ENCODE measurements around the gene SLC66A2. TPM values are rescaled to one million over a fixed set of nuclear protein-coding genes. Genes with fewer than 3 reads are reported as not detected.
"Not testable (repeated sequence)": the region's sequence is repeated elsewhere in the genome, so short reads cannot be mapped to it uniquely, and the experiment has no call there.

SLC66A2 gene
- total RNA-seq, 1 experiment from 2014 or later = 21.7 TPM

DNA sequence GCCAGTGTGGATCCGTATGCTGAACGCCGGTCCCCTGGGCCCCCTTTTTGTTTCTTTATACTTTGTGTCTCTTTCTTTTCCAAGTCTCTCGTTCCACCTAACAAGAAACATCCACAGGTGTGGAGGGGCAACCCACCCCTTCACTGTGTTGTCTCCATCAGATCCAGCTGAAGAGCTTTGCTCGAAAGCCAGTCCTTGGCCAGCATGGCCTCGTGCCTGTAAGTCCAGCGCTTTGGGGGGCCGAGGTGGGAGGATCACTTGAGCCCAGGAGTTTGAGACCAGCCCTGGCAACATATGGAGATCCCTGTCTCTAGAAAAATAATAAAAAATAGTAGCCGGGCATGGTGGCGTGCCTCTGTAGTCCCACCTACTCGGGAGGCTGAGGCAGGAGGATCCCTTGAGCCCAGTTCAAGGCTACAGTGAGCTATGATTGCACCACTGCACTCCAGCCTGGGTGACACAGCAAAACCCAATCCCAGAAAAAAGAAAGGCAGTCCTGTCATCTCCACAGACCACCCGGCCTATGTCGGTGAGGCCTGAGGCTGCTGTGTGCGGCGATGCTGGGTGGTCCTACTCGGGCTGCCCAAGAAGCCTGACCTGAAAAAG, 9.6 kb upstream of the SLC66A2 start:
- no peak overlapping the region for H3K4me3 Mint-ChIP-seq (ENCODE audit: unreplicated experiment)
- H3K27me3 Mint-ChIP-seq (ENCODE audit: insufficient read depth, unreplicated experiment) = no peaks in the 10 kb centered on the region
- peak overlapping the region; percentile 93 for H3K27ac Mint-ChIP-seq (ENCODE audit: low read depth, unreplicated experiment)
- H3K36me3 Mint-ChIP-seq (ENCODE audit: insufficient read depth, unreplicated experiment) = peaks cover 12% of the 10 kb centered on the region
- peaks cover 24% of the 10 kb centered on the region for H3K4me1 Mint-ChIP-seq (ENCODE audit: insufficient read depth, unreplicated experiment)
- TF ChIP-seq CTCF (IDR thresholded peaks at IDR 0.05; ENCODE audit: unreplicated experiment) = no peak
- no peak for DNase-seq (ENCODE audit: unreplicated experiment)
- POLR2A ChIA-PET = interaction anchor here (0.7 to 4.3 kb wide), 5 partner anchors 9 to 282 kb away, joined by 3 to 22 read pairs (median 6); partner anchors contain the start of gene SLC66A2
- CTCF ChIA-PET = interaction anchor here (0.6 to 1.9 kb wide), 4 partner anchors 74 to 352 kb away, joined by 3 to 6 read pairs (median 3); no protein-coding TSS in a partner anchor
- no peaks in the 10 kb centered on the region for H3K9me3 Mint-ChIP-seq (ENCODE audit: unreplicated experiment)
- intact Hi-C loops (cut with micrococcal nuclease) = no loop called here
- no TSS peak for BruUV-seq (replicated peaks)

- H3K27me3 Mint-ChIP-seq (ENCODE audit: insufficient read depth, unreplicated experiment); intact Hi-C loops (cut with micrococcal nuclease); H3K36me3 Mint-ChIP-seq (ENCODE audit: insufficient read depth, unreplicated experiment); H3K9me3 Mint-ChIP-seq (ENCODE audit: unreplicated experiment); BruUV-seq (replicated peaks): not testable (repeated sequence)
- DNase-seq (ENCODE audit: unreplicated experiment) = peak; percentile 69
- CTCF ChIA-PET = interaction anchor here (0.6 to 1.3 kb wide), 6 partner anchors 8 to 280 kb away, joined by 3 to 7 read pairs (median 3); partner anchors contain the start of gene SLC66A2
- peak overlapping the region; percentile 93 for H3K27ac Mint-ChIP-seq (ENCODE audit: low read depth, unreplicated experiment)
- peaks cover 24% of the 10 kb centered on the region for H3K4me1 Mint-ChIP-seq (ENCODE audit: insufficient read depth, unreplicated experiment)
- POLR2A ChIA-PET = interaction anchor here (0.6 to 4.3 kb wide), 8 partner anchors 8 to 281 kb away, joined by 3 to 22 read pairs (median 4); partner anchors contain the start of genes SLC66A2 and TXNL4A
- H3K4me3 Mint-ChIP-seq (ENCODE audit: unreplicated experiment) = peak overlapping the region; percentile 54
Measured at GRCh38 chr18:79960161-79960801, 8.8 kb upstream of the SLC66A2 start.

DNA sequence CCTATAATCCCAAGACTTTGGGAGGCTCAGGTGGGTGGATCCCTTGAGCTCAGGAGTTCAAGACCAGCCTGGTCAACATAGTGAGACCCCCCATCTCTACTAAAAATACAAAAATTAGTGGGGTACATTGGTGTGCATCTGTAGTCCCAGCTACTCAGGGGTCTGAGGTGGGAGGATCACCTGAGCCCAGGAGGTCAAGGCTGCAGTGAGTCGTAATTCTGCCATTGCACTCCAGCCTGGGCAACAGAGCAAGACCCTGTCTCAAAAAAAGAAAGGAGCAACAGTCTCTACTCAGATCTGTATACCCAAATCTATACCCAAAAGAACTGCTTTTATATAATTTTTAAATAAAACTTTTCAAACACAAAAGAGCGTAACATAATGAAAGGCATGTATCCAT, 7.5 kb upstream of the SLC66A2 start:
- POLR2A ChIA-PET = interaction anchor here (1.2 to 4.3 kb wide), 3 partner anchors 8 to 280 kb away, joined by 4 to 22 read pairs (median 4); partner anchors contain the start of genes SLC66A2 and TXNL4A
- no peak overlapping the region for H3K4me3 Mint-ChIP-seq (ENCODE audit: unreplicated experiment)
- no TSS peak for BruUV-seq (replicated peaks)

GRCh38 chr18:79956276-79956675, 4.8 kb upstream of the SLC66A2 start:
- H3K4me3 Mint-ChIP-seq (ENCODE audit: unreplicated experiment) = no peak overlapping the region
- no TSS peak for BruUV-seq (replicated peaks)
- peaks cover 17% of the 10 kb centered on the region for H3K4me1 Mint-ChIP-seq (ENCODE audit: insufficient read depth, unreplicated experiment)
- TF ChIP-seq CTCF (IDR thresholded peaks at IDR 0.05; ENCODE audit: unreplicated experiment) = no peak
- ChIA-PET CTCF (interaction anchor here (0.6 kb wide), 1 partner anchor 93 kb away, joined by 3 read pairs; no protein-coding TSS in a partner anchor), POLR2A (no interaction called here)
- H3K9me3 Mint-ChIP-seq (ENCODE audit: unreplicated experiment) = no peaks in the 10 kb centered on the region
- H3K27ac Mint-ChIP-seq (ENCODE audit: low read depth, unreplicated experiment) = no peak overlapping the region
- H3K36me3 Mint-ChIP-seq (ENCODE audit: insufficient read depth, unreplicated experiment) = no peaks in the 10 kb centered on the region
- intact Hi-C loops (cut with micrococcal nuclease) = no loop called here
- no peaks in the 10 kb centered on the region for H3K27me3 Mint-ChIP-seq (ENCODE audit: insufficient read depth, unreplicated experiment)
- DNase-seq (ENCODE audit: unreplicated experiment) = no peak

More for the DNA sequence above, 7.5 kb upstream of the SLC66A2 start:
- no peak for DNase-seq (ENCODE audit: unreplicated experiment)
- CTCF ChIA-PET = interaction anchor here (0.6 to 1.5 kb wide), 6 partner anchors 9 to 1114 kb away, joined by 3 to 7 read pairs (median 5); no protein-coding TSS in a partner anchor
- Mint-ChIP-seq H3K9me3 (ENCODE audit: unreplicated experiment) (no peaks in the 10 kb centered on the region), H3K27ac (ENCODE audit: low read depth, unreplicated experiment) (no peak overlapping the region), H3K4me1 (ENCODE audit: insufficient read depth, unreplicated experiment) (peaks cover 29% of the 10 kb centered on the region), H3K36me3 (ENCODE audit: insufficient read depth, unreplicated experiment) (peaks cover 5% of the 10 kb centered on the region), H3K27me3 (ENCODE audit: insufficient read depth, unreplicated experiment) (no peaks in the 10 kb centered on the region)
- TF ChIP-seq CTCF (IDR thresholded peaks at IDR 0.05; ENCODE audit: unreplicated experiment) = no peak
- intact Hi-C loops (cut with micrococcal nuclease) = no loop called here
